Measurements from ENCODE around the gene TMEM120A.

TMEM120A gene

DNA sequence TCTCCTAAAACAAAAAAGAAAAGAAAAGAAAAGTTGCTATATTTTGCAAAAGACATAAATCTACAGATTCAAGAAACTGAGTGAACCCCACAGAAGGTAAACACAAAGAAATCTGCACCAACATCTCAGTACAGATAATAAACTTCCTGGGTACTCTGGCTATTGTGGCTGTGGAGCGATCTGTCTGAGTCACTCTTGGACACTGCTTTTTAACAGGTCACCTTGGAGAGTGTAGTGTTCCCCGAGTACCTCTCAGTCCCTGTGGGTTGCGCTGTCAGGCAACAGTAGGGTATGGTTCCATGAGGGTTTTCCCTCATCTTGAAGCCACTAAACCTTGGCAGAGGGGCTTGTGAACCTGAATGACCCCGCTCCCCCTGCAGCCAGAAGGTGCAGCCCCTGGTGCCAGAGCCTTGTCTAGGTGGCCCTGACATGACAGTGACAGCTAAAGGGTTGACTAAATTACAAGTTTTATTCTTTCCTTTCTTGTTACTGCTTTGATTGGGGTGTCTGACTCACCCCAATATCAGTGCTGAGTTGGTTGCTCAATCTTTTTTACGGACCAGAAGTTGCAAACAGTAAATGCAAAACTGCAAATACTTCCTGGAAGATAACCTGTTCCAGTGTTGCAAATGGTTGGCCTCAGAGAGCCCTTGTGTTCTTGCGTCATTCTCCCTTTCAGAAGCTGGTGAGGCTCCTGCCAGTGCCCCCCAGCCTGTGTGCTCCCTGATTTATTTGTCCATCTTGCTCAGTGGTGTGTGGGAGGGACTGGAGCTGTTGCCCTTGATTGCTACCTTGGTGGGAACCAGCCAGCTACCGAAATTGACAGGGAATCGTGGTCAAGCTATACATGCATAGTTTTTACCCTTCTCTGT is 48.9 kb downstream of the TMEM120A start:
- Histone ChIP-seq H3K23ac (ENCODE audit: low read length) (no peak overlapping the region), H3K4me1 (ENCODE audit: control insufficient read depth, low read depth, low read length) (no peaks in the 10 kb centered on the region), H3K18ac (ENCODE audit: low read length) (no peak overlapping the region), H2BK120ac (ENCODE audit: low read depth, low read length) (no peak overlapping the region), H3K27me3 (ENCODE audit: insufficient read depth, low read length, poor library complexity) (no peaks in the 10 kb centered on the region), H3K79me1 (ENCODE audit: low read length) (peaks cover 9% of the 10 kb centered on the region), H3K4ac (ENCODE audit: low read depth, low read length) (no peak overlapping the region), H3K9ac (ENCODE audit: low read length) (no peak overlapping the region), H2AK5ac (ENCODE audit: low read length) (no peak overlapping the region), H3K36me3 (ENCODE audit: control insufficient read depth, insufficient read depth, low read length) (no peaks in the 10 kb centered on the region), H2BK15ac (replicated peaks; ENCODE audit: low read depth) (no peak overlapping the region), H2BK5ac (ENCODE audit: low read length) (no peak overlapping the region), H3K79me2 (ENCODE audit: control insufficient read depth, insufficient read depth, low read length) (no peaks in the 10 kb centered on the region), H3K4me3 (ENCODE audit: low read length) (no peak overlapping the region), H3K4me2 (ENCODE audit: low read length) (no peak overlapping the region), H4K8ac (ENCODE audit: low read depth, low read length) (no peak overlapping the region), H4K5ac (ENCODE audit: low read length) (no peak overlapping the region), H3K27ac (ENCODE audit: low read depth, low read length) (no peak overlapping the region), H3K56ac (ENCODE audit: low read length) (no peak overlapping the region)
- no peak for DNase-seq
- no CpG with 5 or more reads among the region's 8 CpGs for WGBS (ENCODE audit: extremely low coverage, insufficient coverage, low lambda C conversion rate)

DNA sequence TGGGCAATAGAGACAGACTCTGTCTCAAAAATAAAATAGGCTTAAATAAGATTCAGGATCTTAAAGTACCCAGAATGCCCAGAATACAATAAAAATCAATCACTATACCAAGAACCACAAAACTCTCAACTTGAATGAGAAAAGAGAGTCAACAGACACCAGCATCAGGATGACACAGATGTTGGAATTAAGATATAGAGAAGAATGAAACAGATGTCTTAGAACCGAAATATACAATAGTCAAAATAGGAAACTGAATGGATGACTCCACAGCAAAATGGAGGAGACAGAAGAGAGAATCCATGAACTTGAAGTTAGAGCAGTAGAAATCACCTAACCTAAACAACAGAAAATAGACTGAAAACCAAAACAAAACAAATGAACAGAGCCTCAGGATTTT is 49.9 kb downstream of the TMEM120A start:
- H4K5ac ChIP-seq (ENCODE audit: low read length) = no peak overlapping the region
- H3K18ac ChIP-seq (ENCODE audit: low read length) = no peak overlapping the region
- H3K79me2 ChIP-seq (ENCODE audit: control insufficient read depth, insufficient read depth, low read length) = no peaks in the 10 kb centered on the region
- no peak for DNase-seq
- no peak overlapping the region for H3K9ac ChIP-seq (ENCODE audit: low read length)
- H3K4ac ChIP-seq (ENCODE audit: low read depth, low read length) = no peak overlapping the region
- H3K23ac ChIP-seq (ENCODE audit: low read length) = no peak overlapping the region
- H3K27ac ChIP-seq (ENCODE audit: low read depth, low read length) = no peak overlapping the region
- H2BK120ac ChIP-seq (ENCODE audit: low read depth, low read length) = no peak overlapping the region
- no peak overlapping the region for H2AK5ac ChIP-seq (ENCODE audit: low read length)
- H2BK15ac ChIP-seq (replicated peaks; ENCODE audit: low read depth) = no peak overlapping the region
- WGBS (ENCODE audit: extremely low coverage, insufficient coverage, low lambda C conversion rate) = no CpG with 5 or more reads among the region's 1 CpG
- H3K4me1 ChIP-seq (ENCODE audit: control insufficient read depth, low read depth, low read length) = no peaks in the 10 kb centered on the region
- no peaks in the 10 kb centered on the region for H3K27me3 ChIP-seq (ENCODE audit: insufficient read depth, low read length, poor library complexity)
- no peak overlapping the region for H2BK5ac ChIP-seq (ENCODE audit: low read length)
- H3K56ac ChIP-seq (ENCODE audit: low read length) = no peak overlapping the region
- no peak overlapping the region for H4K8ac ChIP-seq (ENCODE audit: low read depth, low read length)
- H3K36me3 ChIP-seq (ENCODE audit: control insufficient read depth, insufficient read depth, low read length) = no peaks in the 10 kb centered on the region
- no peak overlapping the region for H3K4me2 ChIP-seq (ENCODE audit: low read length)
- H3K4me3 ChIP-seq (ENCODE audit: low read length) = no peak overlapping the region
- H3K79me1 ChIP-seq (ENCODE audit: low read length) = peaks cover 6% of the 10 kb centered on the region

DNA sequence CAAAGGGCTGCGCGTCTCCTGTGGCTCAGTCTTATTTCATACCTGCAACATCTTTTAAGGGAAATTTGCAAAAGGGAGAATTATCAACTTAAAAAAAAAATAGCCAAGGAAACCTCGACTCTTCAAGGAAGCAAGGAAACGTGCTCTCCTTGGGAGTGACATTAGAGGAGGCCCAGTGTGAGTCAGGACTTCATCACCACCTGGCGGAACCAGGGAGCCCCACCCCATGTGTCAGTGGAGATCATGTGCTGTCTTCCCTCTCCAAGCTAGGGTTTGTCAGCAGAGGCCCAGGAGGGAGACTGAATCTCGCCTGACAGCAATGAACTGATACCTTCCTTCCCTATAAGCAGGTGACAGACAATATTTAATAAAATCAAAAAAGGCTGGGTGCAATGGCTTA is 50.5 kb downstream of the TMEM120A start:
- no peak overlapping the region for H3K56ac ChIP-seq (ENCODE audit: low read length)
- no CpG with 5 or more reads among the region's 6 CpGs for WGBS (ENCODE audit: extremely low coverage, insufficient coverage, low lambda C conversion rate)
- no peak overlapping the region for H3K9ac ChIP-seq (ENCODE audit: low read length)
- peaks cover 2% of the 10 kb centered on the region for H3K36me3 ChIP-seq (ENCODE audit: control insufficient read depth, insufficient read depth, low read length)
- H3K4me2 ChIP-seq (ENCODE audit: low read length) = no peak overlapping the region
- H4K5ac ChIP-seq (ENCODE audit: low read length) = no peak overlapping the region
- H3K18ac ChIP-seq (ENCODE audit: low read length) = no peak overlapping the region
- H2AK5ac ChIP-seq (ENCODE audit: low read length) = no peak overlapping the region
- H2BK5ac ChIP-seq (ENCODE audit: low read length) = no peak overlapping the region
- H3K4me3 ChIP-seq (ENCODE audit: low read length) = no peak overlapping the region
- no peak overlapping the region for H3K27ac ChIP-seq (ENCODE audit: low read depth, low read length)
- H4K8ac ChIP-seq (ENCODE audit: low read depth, low read length) = no peak overlapping the region
- no peaks in the 10 kb centered on the region for H3K79me2 ChIP-seq (ENCODE audit: control insufficient read depth, insufficient read depth, low read length)
- DNase-seq = no peak
- H3K4me1 ChIP-seq (ENCODE audit: control insufficient read depth, low read depth, low read length) = no peaks in the 10 kb centered on the region
- peaks cover 8% of the 10 kb centered on the region for H3K79me1 ChIP-seq (ENCODE audit: low read length)
- H3K23ac ChIP-seq (ENCODE audit: low read length) = no peak overlapping the region
- H2BK120ac ChIP-seq (ENCODE audit: low read depth, low read length) = no peak overlapping the region
- H2BK15ac ChIP-seq (replicated peaks; ENCODE audit: low read depth) = no peak overlapping the region
- no peaks in the 10 kb centered on the region for H3K27me3 ChIP-seq (ENCODE audit: insufficient read depth, low read length, poor library complexity)
- no peak overlapping the region for H3K4ac ChIP-seq (ENCODE audit: low read depth, low read length)

DNA sequence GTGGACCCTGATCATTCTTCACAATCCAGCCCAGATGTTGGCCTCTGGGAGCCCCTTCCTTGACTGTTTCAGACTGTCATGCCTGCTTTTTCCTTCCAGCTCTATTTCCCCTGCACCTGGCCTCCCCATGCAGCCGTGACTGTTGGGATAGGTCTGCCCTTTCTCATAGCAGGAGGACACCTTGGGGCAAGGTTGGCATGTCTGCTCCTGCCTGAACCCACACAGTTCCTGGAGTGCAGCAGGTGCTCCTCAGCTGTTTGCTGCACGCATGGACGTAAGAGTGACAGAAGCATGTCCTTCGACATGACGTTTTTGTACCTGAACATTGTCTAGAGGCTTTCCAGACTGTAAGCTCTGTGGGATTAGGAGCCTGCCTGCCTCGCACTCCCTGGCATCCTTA is 55.5 kb downstream of the TMEM120A start:
- Histone ChIP-seq H3K27ac (ENCODE audit: low read depth, low read length) (no peak overlapping the region), H2BK15ac (replicated peaks; ENCODE audit: low read depth) (no peak overlapping the region), H2BK120ac (ENCODE audit: low read depth, low read length) (no peak overlapping the region), H2BK5ac (ENCODE audit: low read length) (no peak overlapping the region), H3K18ac (ENCODE audit: low read length) (no peak overlapping the region), H3K4me2 (ENCODE audit: low read length) (no peak overlapping the region), H3K79me2 (ENCODE audit: control insufficient read depth, insufficient read depth, low read length) (no peaks in the 10 kb centered on the region), H3K27me3 (ENCODE audit: insufficient read depth, low read length, poor library complexity) (no peaks in the 10 kb centered on the region), H3K4me1 (ENCODE audit: control insufficient read depth, low read depth, low read length) (no peaks in the 10 kb centered on the region), H3K23ac (ENCODE audit: low read length) (no peak overlapping the region), H3K4ac (ENCODE audit: low read depth, low read length) (no peak overlapping the region), H3K56ac (ENCODE audit: low read length) (no peak overlapping the region), H4K8ac (ENCODE audit: low read depth, low read length) (no peak overlapping the region), H3K79me1 (ENCODE audit: low read length) (peaks cover 16% of the 10 kb centered on the region), H2AK5ac (ENCODE audit: low read length) (no peak overlapping the region), H3K9ac (ENCODE audit: low read length) (no peak overlapping the region), H3K36me3 (ENCODE audit: control insufficient read depth, insufficient read depth, low read length) (peaks cover 2% of the 10 kb centered on the region), H4K5ac (ENCODE audit: low read length) (no peak overlapping the region), H3K4me3 (ENCODE audit: low read length) (no peak overlapping the region)
- no CpG with 5 or more reads among the region's 6 CpGs for WGBS (ENCODE audit: extremely low coverage, insufficient coverage, low lambda C conversion rate)
- DNase-seq = no peak

DNA sequence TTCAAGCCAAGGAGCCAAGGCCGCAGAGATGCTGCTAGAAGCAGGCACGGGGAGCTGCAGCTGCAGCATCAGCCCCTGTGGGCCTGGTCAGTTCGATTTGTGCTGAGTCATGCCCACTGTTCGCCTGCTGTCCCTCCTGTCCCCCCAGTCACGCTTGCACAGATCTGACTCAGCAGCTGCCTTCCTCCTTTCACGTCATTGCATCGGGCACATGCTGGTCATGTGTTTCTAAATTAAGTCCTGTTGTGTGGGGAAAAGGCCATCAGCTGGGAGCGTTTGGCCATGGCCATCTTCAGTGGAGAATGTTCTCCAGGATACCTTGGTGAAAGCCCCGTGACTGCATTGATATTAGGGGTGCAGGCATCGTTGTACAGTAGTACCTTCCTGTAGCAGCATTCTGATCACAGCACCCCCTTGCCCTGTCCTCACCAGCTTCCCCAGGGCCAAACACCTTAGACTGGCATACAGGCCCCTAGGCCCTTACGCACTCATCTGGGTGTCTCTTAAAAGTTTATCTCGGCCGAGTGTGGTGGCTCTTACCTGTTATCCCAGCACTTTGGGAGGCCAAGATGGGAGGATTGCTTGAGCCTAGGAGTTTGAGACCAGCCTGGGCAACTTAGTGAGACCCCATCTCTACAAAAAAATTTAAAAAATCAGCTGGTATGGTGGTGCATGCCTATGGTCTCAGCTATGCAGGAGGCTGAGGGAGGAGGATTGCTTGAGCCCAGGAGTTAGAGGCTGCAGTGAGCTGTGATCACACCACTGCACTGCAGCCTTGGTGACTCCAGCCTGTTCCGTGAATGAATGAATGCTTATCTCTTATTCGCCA is 56.2 kb downstream of the TMEM120A start:
- H3K79me1 ChIP-seq (ENCODE audit: low read length) = peaks cover 16% of the 10 kb centered on the region
- no peaks in the 10 kb centered on the region for H3K79me2 ChIP-seq (ENCODE audit: control insufficient read depth, insufficient read depth, low read length)
- peak overlapping the region; percentile 44 for H3K56ac ChIP-seq (ENCODE audit: low read length)
- no peak overlapping the region for H2BK120ac ChIP-seq (ENCODE audit: low read depth, low read length)
- H3K4me1 ChIP-seq (ENCODE audit: control insufficient read depth, low read depth, low read length) = no peaks in the 10 kb centered on the region
- H3K27me3 ChIP-seq (ENCODE audit: insufficient read depth, low read length, poor library complexity) = no peaks in the 10 kb centered on the region
- WGBS (ENCODE audit: extremely low coverage, insufficient coverage, low lambda C conversion rate) = no CpG with 5 or more reads among the region's 15 CpGs
- no peak overlapping the region for H4K5ac ChIP-seq (ENCODE audit: low read length)
- no peak overlapping the region for H3K4me2 ChIP-seq (ENCODE audit: low read length)
- H3K9ac ChIP-seq (ENCODE audit: low read length) = no peak overlapping the region
- peak overlapping the region; percentile 31 for H2BK5ac ChIP-seq (ENCODE audit: low read length)
- H3K4me3 ChIP-seq (ENCODE audit: low read length) = no peak overlapping the region
- no peak overlapping the region for H3K23ac ChIP-seq (ENCODE audit: low read length)
- no peak overlapping the region for H2BK15ac ChIP-seq (replicated peaks; ENCODE audit: low read depth)
- DNase-seq = peak; percentile 86
- no peak overlapping the region for H4K8ac ChIP-seq (ENCODE audit: low read depth, low read length)
- no peak overlapping the region for H3K4ac ChIP-seq (ENCODE audit: low read depth, low read length)
- H3K36me3 ChIP-seq (ENCODE audit: control insufficient read depth, insufficient read depth, low read length) = peaks cover 2% of the 10 kb centered on the region
- no peak overlapping the region for H3K18ac ChIP-seq (ENCODE audit: low read length)
- no peak overlapping the region for H2AK5ac ChIP-seq (ENCODE audit: low read length)
- no peak overlapping the region for H3K27ac ChIP-seq (ENCODE audit: low read depth, low read length)

All from mesendoderm (in vitro differentiated cells).